Cardiac septum (tissue), 1 donor: Measurements from ENCODE around the gene ADAM8. TPM values are rescaled to one million over a fixed set of nuclear protein-coding genes. Genes with fewer than 3 reads are reported as not detected.
"Not testable (repeated sequence)": the region's sequence is repeated elsewhere in the genome, so short reads cannot be mapped to it uniquely, and the experiment has no call there.

Source experiments
- DNase-seq: peaks from one replicate; pipeline ENCODE4 v3.0.0-alpha.2; 2020; ENCODE audit warnings: low spot score
- intact Hi-C: fragments of 100-400 bp; cut with DNase I; formaldehyde crosslinking; loops from one replicate; pipeline ENCODE4 v1.14.0; 2022
- microRNA-seq: library from miRNA; unstranded; fragments of <30 nt; microRNA quantifications from one replicate; pipeline ENCODE4 v1.2.0, GENCODE V29; 2020
- total RNA-seq: library from RNA; stranded (reverse); fragmentation: NEBNext Ultra II Directional; extraction: Animal tissue kit (Norgen Biotek cat#: 25700); gene quantifications from one replicate; pipeline ENCODE4 v1.2.1, GENCODE V29; 2021
- donor health status: DM: no; HTN: no; CAD: no.

Gene ADAM8
- total RNA-seq, 1 donor from 2014 or later = 4.3 TPM

DNA sequence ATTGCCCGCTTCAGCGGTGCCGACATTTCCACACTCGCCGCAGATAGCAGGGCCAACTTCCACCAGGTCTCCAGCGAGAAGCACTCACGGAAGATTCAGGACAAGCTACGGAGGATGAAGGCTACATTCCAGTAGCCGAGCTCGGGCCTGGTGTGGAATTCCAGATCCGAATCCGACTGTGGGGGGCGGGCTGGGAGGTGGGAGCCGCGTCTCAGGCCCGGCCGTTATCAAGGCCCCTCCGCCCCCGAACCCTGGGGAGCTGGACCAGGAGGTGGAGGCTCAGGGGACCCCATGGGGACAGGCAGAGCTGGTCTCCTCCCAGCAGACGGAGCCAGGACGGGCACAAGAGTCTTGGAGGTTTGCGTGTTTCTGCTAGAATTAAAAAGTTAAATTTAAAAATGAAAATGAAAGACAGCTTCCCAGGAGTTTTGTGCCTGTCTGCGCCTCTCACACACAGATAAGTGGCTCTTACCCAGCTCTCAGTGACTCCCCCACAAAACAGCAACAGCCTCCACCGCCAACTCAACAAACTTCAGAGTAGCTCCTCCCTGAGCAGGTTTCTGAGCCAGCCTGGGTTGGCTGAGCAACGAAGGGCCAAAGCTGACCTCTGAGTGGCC lies 51.8 kb downstream of the ADAM8 start:
- intact Hi-C loops = no loop called here
- DNase-seq = no peak

DNA sequence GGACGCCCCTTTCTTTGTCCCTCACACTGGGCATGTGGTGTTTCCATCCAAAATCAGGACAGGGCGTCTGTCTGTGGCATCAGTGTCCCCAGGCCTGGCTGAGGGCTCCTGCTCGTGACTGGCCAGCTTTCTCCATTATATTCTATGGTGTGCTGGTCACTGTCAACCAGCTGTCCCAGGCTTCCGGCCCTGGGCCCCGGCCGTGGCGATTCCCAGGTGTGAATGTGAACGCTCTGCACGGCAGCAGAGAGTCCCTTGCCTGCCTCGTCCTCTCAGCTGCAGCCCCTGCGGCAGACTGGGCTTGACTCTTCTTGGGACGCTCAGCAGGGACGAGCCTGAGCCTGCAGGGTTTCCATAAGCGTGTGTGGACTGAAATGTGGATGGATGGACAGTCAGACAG lies 52.6 kb downstream of the ADAM8 start:
- no peak for DNase-seq
- intact Hi-C loops = no loop called here

DNA sequence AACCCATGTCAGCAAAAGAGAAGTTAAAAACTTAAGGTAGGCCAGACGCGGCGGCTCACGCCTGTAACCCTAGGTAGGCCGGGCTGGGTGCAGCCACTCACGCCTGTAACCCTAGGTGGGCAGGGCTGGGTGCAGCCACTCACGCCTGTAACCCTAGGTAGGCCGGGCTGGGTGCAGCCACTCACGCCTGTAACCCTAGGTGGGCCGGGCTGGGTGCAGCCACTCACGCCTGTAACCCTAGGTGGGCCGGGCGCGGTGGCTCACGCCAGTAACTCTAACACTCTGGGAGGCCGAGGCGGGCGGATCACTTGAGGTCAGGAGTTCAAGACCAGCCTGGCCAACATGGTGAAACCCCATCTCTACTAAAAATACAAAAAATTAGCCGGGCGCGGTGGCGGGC lies 54.9 kb downstream of the ADAM8 start:
- intact Hi-C loops, DNase-seq: not testable (repeated sequence)

DNA sequence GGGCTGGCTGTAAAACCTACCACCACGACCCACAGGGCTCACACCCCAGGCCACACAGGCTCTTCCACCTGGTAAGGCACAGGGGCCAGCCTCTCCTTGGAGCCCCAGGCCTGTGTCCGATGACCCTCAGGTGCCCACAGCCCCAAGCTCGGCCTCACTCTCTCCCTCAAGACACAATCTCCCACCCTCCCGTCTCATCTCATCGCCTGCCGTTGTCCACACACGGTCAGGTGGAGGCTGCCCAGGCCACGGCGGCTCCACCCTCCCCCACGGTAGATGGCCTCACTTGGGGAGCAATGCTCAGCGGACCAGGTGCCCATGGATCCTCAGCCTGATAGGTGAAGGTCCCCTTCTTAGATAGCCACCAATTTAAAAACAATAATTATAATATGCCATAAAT lies 55.3 kb downstream of the ADAM8 start:
- intact Hi-C loops = no loop called here
- DNase-seq = no peak

DNA sequence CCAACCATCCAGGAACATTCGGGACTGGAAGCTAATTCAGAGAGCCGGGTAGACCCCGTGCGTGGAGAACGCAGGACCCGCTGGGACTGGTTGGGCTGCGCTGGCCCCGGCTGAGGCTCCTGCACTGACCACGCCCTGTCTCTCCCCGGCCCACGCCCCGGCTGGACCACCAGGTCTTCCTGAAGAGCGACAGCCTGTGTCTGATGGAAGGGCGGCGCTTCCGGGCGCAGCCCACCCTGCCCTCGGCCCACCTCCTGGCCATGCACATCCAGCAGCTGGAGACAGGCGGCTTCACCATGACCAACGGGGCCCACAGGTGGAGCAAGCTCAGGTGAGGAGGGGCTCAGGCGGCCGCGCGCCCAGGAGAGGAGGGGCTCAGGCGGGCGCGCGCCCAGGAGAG lies 56.9 kb downstream of the ADAM8 start:
- intact Hi-C loops = no loop called here
- DNase-seq = no peak

DNA sequence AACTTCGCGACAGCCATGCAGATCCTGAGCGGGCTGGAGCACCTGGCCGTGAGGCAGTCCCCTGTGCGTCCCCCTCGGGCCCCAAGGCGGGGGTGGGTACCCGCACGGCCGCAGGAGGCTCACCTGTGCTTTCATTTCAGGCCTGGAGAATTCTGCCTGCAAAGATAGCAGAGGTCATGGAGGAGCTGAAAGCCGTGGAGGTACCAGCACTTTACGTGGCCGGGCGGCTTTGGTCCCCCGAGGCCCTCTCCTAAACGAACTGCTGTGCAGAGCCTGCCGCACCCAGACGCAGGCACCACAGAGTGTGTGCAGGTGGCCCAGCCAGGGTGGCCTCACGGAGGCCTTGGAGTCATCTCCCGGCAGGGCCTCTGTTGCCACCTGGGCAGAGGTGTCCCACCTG lies 57.8 kb downstream of the ADAM8 start:
- DNase-seq = no peak
- intact Hi-C loops = no loop called here

DNA sequence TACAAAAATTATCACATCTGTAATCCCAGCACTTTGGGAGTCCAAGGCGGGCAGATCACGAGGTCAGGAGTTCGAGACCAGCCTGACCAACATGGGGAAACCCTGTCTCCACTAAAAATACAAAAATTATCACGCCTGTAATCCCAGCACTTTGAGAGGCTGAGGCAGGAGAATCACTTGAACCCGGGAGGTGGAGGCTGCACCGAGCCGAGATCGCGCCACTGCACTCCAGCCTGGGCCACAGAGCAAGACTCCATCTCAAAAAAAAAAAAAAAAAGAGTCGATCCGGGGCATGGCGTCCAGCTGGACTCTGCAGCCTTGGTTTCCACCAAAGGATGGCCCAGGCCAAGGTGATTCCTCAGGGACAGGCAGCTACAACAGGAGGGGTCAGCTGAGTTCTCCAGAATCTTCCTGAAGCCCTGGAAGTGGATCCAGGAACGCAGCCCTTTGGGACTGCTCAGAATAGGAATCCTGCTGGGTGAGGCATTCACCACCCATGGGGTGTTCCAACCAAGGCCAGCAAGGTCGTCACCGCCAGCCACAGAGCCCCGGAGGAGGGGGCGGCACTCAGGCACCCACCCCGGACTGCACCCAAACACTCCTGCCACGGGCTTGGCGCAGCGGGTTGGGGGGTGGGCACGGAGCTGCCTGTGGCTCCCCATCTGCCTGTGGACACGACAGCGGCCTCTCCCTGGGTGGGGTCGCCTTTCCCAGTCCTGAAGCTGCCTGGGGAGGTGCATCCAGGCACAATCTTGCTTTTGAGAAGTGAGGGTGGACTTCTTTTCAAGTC lies 58.7 kb downstream of the ADAM8 start:
- no peak for DNase-seq
- intact Hi-C loops = no loop called here

DNA sequence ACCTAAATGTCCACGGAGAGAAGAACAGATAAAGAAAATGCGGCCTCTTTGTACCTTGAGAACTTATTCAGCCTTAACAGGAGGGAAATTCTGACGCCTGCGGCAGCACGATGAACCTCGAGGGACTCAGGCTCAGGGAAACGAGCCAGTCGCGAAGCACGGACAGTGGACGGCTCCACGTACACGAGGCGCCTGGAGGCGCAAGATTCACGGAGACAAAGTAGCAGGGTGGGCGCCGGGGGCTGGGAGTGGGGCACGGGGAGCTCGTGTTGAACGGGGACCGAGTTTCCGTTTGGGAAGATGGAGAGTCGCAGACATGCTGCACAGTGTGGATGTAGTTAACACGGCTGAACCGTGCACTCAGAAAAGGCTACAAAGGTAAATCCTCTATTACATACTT lies 59.9 kb downstream of the ADAM8 start:
- DNase-seq = no peak
- intact Hi-C loops = no loop called here

DNA sequence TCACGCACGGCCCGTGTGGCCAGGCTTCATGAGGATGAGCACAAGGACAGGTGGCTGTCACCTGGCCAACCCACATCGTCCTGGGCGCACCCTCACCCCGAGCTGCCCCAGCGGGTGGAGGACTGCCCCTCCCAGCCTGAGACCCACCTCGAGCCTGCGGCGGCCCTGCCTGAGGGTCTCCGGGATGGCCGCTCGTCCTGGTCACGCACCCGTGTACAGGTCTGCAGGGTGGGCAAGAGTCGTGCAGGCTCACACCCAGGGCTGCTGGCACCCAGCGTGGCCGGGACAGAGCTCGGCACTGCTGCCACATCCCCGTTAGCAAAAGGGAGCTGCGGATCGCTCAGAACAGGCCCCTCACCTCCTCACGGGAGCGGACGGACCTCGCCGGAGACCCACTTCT lies 61.1 kb downstream of the ADAM8 start:
- no peak for DNase-seq
- intact Hi-C loops = no loop called here

DNA sequence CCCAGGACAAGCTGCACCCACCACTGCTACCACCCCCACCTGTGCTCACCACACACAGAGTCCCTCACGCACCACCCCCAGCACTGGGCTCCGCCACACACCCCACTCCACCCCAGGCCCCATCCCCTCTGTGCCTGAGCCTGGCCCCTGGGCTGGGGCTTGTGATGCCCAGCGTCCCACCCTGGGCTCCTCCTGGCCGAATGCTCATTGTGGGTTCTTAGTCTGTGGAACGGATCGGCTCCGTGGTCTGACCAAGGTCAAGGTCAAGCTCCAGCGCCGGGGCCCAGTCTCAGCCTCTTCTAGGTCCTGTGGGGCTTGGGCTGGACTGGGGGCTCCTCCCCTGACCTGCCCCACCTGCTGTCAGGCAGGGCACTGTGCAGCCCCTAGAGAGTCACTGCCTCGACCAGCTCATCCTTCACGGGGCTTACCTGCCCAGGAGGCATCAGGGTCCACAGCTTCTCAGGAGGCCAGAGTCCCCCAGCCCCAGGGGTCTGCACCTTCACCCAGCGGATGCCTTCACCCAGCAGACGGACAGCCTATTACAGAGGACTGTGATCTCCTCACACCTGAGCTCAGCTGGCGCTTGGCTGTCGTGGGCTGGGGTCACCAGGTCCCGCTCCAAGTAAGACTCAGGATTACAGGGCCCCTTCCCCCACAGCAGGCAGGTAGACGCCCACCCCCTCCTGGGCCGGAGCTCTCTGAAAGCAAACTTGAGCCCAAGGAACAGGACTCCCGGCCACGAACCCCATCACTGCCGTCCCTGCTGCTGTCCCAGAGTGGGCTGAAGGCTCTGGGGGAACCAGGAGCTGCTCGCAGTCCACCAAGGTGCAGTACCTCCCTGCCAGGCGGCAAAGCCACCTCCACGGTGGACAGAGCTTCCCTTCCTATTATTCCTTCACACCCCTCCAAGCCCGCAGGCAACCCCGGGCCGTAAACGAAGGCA lies 61.9 kb downstream of the ADAM8 start:
- DNase-seq = no peak
- intact Hi-C loops = no loop called here

DNA sequence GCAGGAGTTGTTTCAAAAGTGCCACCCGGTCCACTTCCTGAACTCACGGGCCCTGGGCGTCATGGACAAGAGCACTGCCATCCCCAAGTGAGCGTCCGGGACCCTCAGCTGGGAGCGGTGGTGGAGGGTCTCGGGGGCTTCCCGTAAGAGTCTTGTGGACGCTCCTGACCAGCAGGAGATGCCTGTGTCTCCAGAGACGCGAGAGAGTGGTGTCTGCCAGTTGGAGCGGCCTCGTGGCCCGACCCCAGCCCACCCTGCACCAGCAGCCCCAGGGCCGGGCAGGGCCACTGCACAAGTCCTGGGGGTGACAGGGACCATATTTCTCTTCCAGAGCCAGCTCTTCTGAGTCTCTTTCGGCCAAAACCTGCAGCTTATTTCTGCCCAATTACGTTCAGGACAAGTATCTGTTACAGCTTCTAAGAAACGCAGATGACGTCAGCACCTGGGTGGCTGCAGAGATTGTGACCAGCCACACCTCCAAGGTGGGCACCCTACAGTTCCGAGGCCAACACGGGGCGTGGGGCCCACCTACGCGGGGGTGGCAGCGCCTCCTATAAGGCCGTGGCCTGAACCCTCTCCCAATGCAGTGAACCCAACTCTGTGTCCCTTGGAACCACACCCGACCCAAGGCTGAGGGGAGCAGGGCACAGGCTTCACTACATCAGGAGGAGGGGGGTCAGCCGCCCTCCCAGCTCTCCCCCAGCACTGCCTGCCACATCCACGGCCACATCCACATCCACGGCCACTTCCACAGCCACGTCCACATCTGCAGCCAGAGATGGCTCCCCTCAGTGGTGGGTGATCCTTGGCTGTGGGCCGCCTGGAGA lies 62.8 kb downstream of the ADAM8 start:
- intact Hi-C loops = no loop called here
- DNase-seq = no peak

DNA sequence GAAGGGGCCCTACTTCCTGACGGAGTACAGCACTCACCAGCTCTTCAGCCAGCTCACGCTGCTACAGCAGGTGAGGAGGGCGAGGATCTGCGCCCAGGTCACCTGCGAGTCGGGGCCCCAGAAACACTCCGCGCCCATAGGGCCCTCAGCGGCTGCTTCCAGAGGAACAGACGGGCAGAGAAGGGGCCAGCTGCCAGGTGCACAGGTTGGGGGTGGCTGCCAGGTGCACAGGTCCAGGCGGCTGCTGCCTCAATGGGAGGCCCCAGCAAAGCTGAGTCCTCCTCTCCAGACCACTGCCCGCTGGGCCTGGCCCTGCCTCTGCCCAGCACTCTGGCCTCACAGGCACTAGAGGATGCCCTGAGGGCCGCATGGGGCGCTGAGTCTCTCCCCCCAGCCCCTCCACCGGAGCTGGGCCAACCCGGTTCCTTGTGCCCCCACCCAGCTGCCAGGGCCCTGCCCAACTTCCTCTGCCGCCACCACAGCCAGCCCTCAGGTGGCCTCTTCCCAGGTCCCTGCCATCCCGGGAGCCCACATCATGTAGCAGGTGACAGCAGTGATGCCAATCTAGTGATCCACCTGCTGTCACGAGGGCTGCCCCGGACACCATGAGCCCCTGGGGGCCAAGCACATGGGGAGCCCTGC lies 63.7 kb downstream of the ADAM8 start:
- no peak for DNase-seq
- intact Hi-C loops = no loop called here

Small RNA genes within 50 kb of the gene (microRNA-seq; reads per million reads assigned to microRNA genes)
- 3.6 reads per million for gene MIR202

Other genes with a start within 250 kb of the ADAM8 start
- 0.19 TPM for gene ADGRA1, start 188.9 kb downstream of the ADAM8 start, total RNA-seq
- gene KNDC1, start 116.6 kb downstream of the ADAM8 start, total RNA-seq = 0.05 TPM
- gene UTF1, start 46.7 kb downstream of the ADAM8 start, total RNA-seq = not detected
- gene VENTX, start 39.0 kb downstream of the ADAM8 start, total RNA-seq = 0.40 TPM
- 39.4 TPM for gene TUBGCP2, start 32.0 kb upstream of the ADAM8 start, total RNA-seq
- gene ZNF511, start 32.0 kb upstream of the ADAM8 start, total RNA-seq = 34.4 TPM
- not detected for gene CALY, start 60.0 kb upstream of the ADAM8 start, total RNA-seq
- gene PRAP1, start 70.5 kb upstream of the ADAM8 start, total RNA-seq = not detected
- gene FUOM, start 81.2 kb upstream of the ADAM8 start, total RNA-seq = 6.1 TPM
- gene ECHS1, start 96.5 kb upstream of the ADAM8 start, total RNA-seq = 152 TPM
- gene PAOX, start 102.4 kb upstream of the ADAM8 start, total RNA-seq = 2.9 TPM
- 21.6 TPM for gene MTG1, start 117.3 kb upstream of the ADAM8 start, total RNA-seq
- gene SPRN, start 147.8 kb upstream of the ADAM8 start, total RNA-seq = not detected
- gene SCART1, start 177.1 kb upstream of the ADAM8 start, total RNA-seq = 1.0 TPM